HepG2 (cell line): ENCODE results near the gene TMIGD2. TPM values are rescaled to one million over a fixed set of nuclear protein-coding genes. Genes with fewer than 3 reads are reported as not detected.

Experiments used
- AGO1 ChIP-seq: fragments of 200-400 bp; formaldehyde crosslinking; IDR thresholded peaks from 2 replicates; pipeline ENCODE4 v1.6.1; 2017; ENCODE audit warnings: mild to moderate bottlenecking, low read depth, low read length, moderate library complexity; ENCODE audit not compliant: poor library complexity, severe bottlenecking
- ATF1 ChIP-seq: IDR thresholded peaks from 2 replicates; pipeline ENCODE4 v1.6.1; 2016; ENCODE audit warnings: mild to moderate bottlenecking, control low read depth
- CHD2 ChIP-seq: IDR thresholded peaks from 2 replicates; pipeline ENCODE4 v1.6.1; 2011; ENCODE audit warnings: low read depth, low read length, improper control_type of control experiment
- ESRRA ChIP-seq: sonication (generic); formaldehyde crosslinking; IDR thresholded peaks from 2 replicates; pipeline ENCODE4 v1.5.1; 2020; ENCODE audit warnings: mild to moderate bottlenecking, low read depth, missing genetic modification reagents
- GFI1 ChIP-seq: sonication (generic); formaldehyde crosslinking; IDR thresholded peaks from 2 replicates; pipeline ENCODE4 v1.5.0; 2020; ENCODE audit warnings: missing genetic modification reagents, mild to moderate bottlenecking, borderline replicate concordance
- MTF1 ChIP-seq: sonication (generic); formaldehyde crosslinking; IDR thresholded peaks from 2 replicates; pipeline ENCODE4 v1.5.0; 2020; ENCODE audit warnings: missing genetic modification reagents
- NCOA5 ChIP-seq: sonication (generic); formaldehyde crosslinking; IDR thresholded peaks from 2 replicates; pipeline ENCODE4 v1.4.0; 2020; ENCODE audit warnings: missing genetic modification reagents
- TERF1 ChIP-seq: sonication (generic); formaldehyde crosslinking; IDR thresholded peaks from 2 replicates; pipeline ENCODE4 v1.8.0; 2022; ENCODE audit warnings: mild to moderate bottlenecking, missing genetic modification reagents, moderate library complexity
- ZBTB40 ChIP-seq, 2 experiments: fragments of 450-650 bp in 1 of 2; sonication (generic) in 1 of 2; formaldehyde crosslinking in 1 of 2; IDR thresholded peaks; 2 replicates each; pipeline versions ENCODE4 v1.6.1 to v1.8.0; 2016 to 2022; ENCODE audit warnings: antibody characterized with exemption in 1 of 2, mild to moderate bottlenecking in 1 of 2, missing genetic modification reagents in 1 of 2
- ZMAT3 ChIP-seq: sonication (generic); formaldehyde crosslinking; conservative IDR thresholded peaks from 2 replicates; pipeline ENCODE4 v1.7.0; 2021; ENCODE audit warnings: missing genetic modification reagents
- ZNF251 ChIP-seq: sonication (generic); formaldehyde crosslinking; IDR thresholded peaks from 2 replicates; pipeline ENCODE4 v1.9.0; 2021; ENCODE audit warnings: mild to moderate bottlenecking, missing genetic modification reagents
- ZNF550 ChIP-seq: sonication (generic); formaldehyde crosslinking; IDR thresholded peaks from 2 replicates; pipeline ENCODE4 v1.4.0; 2020; ENCODE audit warnings: mild to moderate bottlenecking, missing genetic modification reagents, borderline replicate concordance
- ZNF552 ChIP-seq: sonication (generic); formaldehyde crosslinking; IDR thresholded peaks from 2 replicates; pipeline ENCODE4 v1.9.0; 2022; ENCODE audit warnings: missing genetic modification reagents, mild to moderate bottlenecking, borderline replicate concordance
- ZNF563 ChIP-seq: sonication (generic); formaldehyde crosslinking; IDR thresholded peaks from 2 replicates; pipeline ENCODE4 v1.8.0; 2022; ENCODE audit warnings: mild to moderate bottlenecking, moderate library complexity, missing genetic modification reagents
- ZNF614 ChIP-seq: IDR thresholded peaks from 2 replicates; pipeline ENCODE4 v1.6.1; 2018; ENCODE audit warnings: missing biosample characterization, missing genetic modification reagents, inconsistent platforms, borderline replicate concordance
- ZNF644 ChIP-seq: IDR thresholded peaks from 2 replicates; pipeline ENCODE4 v1.6.1; 2016; ENCODE audit warnings: low read depth
- ZNF766 ChIP-seq: sonication (generic); formaldehyde crosslinking; IDR thresholded peaks from 2 replicates; pipeline ENCODE4 v1.5.0; 2020; ENCODE audit warnings: missing genetic modification reagents, borderline replicate concordance
- ZNF792 ChIP-seq: IDR thresholded peaks from 2 replicates; pipeline ENCODE4 v1.6.1; 2016
- ZNF891 ChIP-seq: sonication (generic); formaldehyde crosslinking; IDR thresholded peaks from 2 replicates; pipeline ENCODE4 v1.5.0; 2020; ENCODE audit warnings: mild to moderate bottlenecking, missing genetic modification reagents
- polyA plus RNA-seq, 8 experiments: library from polyadenylated mRNA; depleted of rRNA in 3 of 8; stranded (reverse) in 7 of 8; unstranded in 1 of 8; fragments of >200 nt; fragmentation: Illumina TruSeq in 4 of 8; extraction: Trizol in 4 of 8; gene quantifications; 2 replicates each; pipeline versions ENCODE4 v1.2.1 to v1.2.3, GENCODE V29; 2011 to 2016; ENCODE audit warnings: low read depth in 4 of 8, missing spikeins in 1 of 8, mixed read lengths in 1 of 8; ENCODE audit not compliant: insufficient read depth in 1 of 8
- total RNA-seq, 5 experiments: library from RNA; depleted of rRNA; stranded (reverse); fragments of >200 nt; fragmentation: Illumina TruSeq; extraction: Trizol; gene quantifications; 2 replicates each; pipeline ENCODE4 v1.2.3, GENCODE V29; 2016; ENCODE audit warnings: low read depth in 1 of 5

Gene TMIGD2
- total and polyA plus RNA-seq, 2 of the 13 experiments (the other 11 are each of a cell fraction or from before 2014, with no cell fraction given): 0.11 to 1.0 TPM

- TF ChIP-seq TERF1 (CRISPR knock-in tag): no peak
- TF ChIP-seq ZNF251 (CRISPR knock-in tag): no peak
- TF ChIP-seq ZNF766 (CRISPR knock-in tag): no peak
- peak; percentile 89; the same call in 1 of the 2 replicates for TF ChIP-seq ZNF614 (CRISPR knock-in tag)
- TF ChIP-seq ZNF792 (CRISPR knock-in tag): peak; percentile 79; the same call in 1 of the 2 replicates
- no peak for TF ChIP-seq ATF1
- peak; percentile 89; the same call in 1 of the 2 replicates for TF ChIP-seq ZNF644 (CRISPR knock-in tag)
- no peak for TF ChIP-seq NCOA5 (CRISPR knock-in tag)
- TF ChIP-seq CHD2: peak; percentile 15; the same call in 1 of the 2 replicates
- peak; percentile 67; the same call in 1 of the 2 replicates for TF ChIP-seq ZNF563 (CRISPR knock-in tag)
- TF ChIP-seq GFI1 (CRISPR knock-in tag): peak; percentile 55; the same call in 1 of the 2 replicates
- TF ChIP-seq ZNF552 (CRISPR knock-in tag): no peak; the same call in 1 of the 2 replicates
- TF ChIP-seq ZBTB40 (IDR thresholded peaks at IDR 0.05): no peak
- peak; percentile 81 for TF ChIP-seq ZBTB40 (CRISPR knock-in tag; IDR thresholded peaks at IDR 0.05)
- TF ChIP-seq ZNF891: peak; percentile 67; the same call in 1 of the 2 replicates
- TF ChIP-seq MTF1 (CRISPR knock-in tag): no peak
- peak; percentile 98 for TF ChIP-seq ZMAT3 (CRISPR knock-in tag)
- no peak for TF ChIP-seq ZNF550 (CRISPR knock-in tag)
- no peak for TF ChIP-seq AGO1
- peak; percentile 99 for TF ChIP-seq ESRRA (CRISPR knock-in tag)
These were observed 8.3 kb upstream of the TMIGD2 start (continued) for GRCh38 chr19:4310247-4311121.
